Activated naive CD8-positive, alpha-beta T cell treated with anti-CD3 and anti-CD28 coated beads for 36 hours (primary cell): ENCODE results near the gene QPRT. TPM values are rescaled to one million over a fixed set of nuclear protein-coding genes. Genes with fewer than 3 reads are reported as not detected.
"Not testable (repeated sequence)": the region's sequence is repeated elsewhere in the genome, so short reads cannot be mapped to it uniquely, and the experiment has no call there.

Experiments used
- DNase-seq: peaks from one replicate; pipeline ENCODE4 v3.0.0; 2021
- H3K27ac Mint-ChIP-seq: one replicate; pipeline ENCODE4 v1.8.0; 2022; ENCODE audit warnings: mild to moderate bottlenecking, moderate library complexity, mixed read lengths
- H3K27me3 Mint-ChIP-seq: one replicate; pipeline ENCODE4 v1.8.0; 2022; ENCODE audit warnings: mild to moderate bottlenecking, mixed read lengths
- H3K36me3 Mint-ChIP-seq: one replicate; pipeline ENCODE4 v1.8.0; 2021; ENCODE audit warnings: mild to moderate bottlenecking, mixed read lengths
- H3K4me1 Mint-ChIP-seq: one replicate; pipeline ENCODE4 v1.8.0; 2021; ENCODE audit warnings: mixed read lengths
- H3K4me3 Mint-ChIP-seq: one replicate; pipeline ENCODE4 v1.8.0; 2022; ENCODE audit warnings: mild to moderate bottlenecking, moderate library complexity, mixed read lengths
- H3K9me3 Mint-ChIP-seq: one replicate; pipeline ENCODE4 v1.8.0; 2022; ENCODE audit warnings: mixed read lengths
- total RNA-seq, 2 experiments: library from RNA; stranded (reverse); gene quantifications; one replicate each; pipeline ENCODE4 v1.2.3, GENCODE V29; 2021

Gene QPRT
- total RNA-seq, 2 experiments from 2014 or later, result 5.4 to 5.5 TPM

- Mint-ChIP-seq H3K4me3 (no peak overlapping the region), H3K27me3 (no peaks in the 10 kb centered on the region), H3K4me1 (peaks cover 9% of the 10 kb centered on the region), H3K9me3 (no peaks in the 10 kb centered on the region), H3K36me3 (no peaks in the 10 kb centered on the region), H3K27ac (no peak overlapping the region)
- DNase-seq, result no peak
Measured at GRCh38 chr16:29653471-29653870, 25.5 kb upstream of the QPRT start.

- H3K27me3 Mint-ChIP-seq, H3K4me3 Mint-ChIP-seq, H3K36me3 Mint-ChIP-seq, H3K27ac Mint-ChIP-seq, H3K9me3 Mint-ChIP-seq, DNase-seq: not testable (repeated sequence)
- H3K4me1 Mint-ChIP-seq, result peaks cover 11% of the 10 kb centered on the region
Measured at GRCh38 chr16:29653890-29654289, 25.1 kb upstream of the QPRT start.

GRCh38 chr16:29656688-29657523 is 22.1 kb upstream of the QPRT start:
- H3K27ac Mint-ChIP-seq, result no peak overlapping the region
- H3K27me3 Mint-ChIP-seq, result no peaks in the 10 kb centered on the region
- peaks cover 14% of the 10 kb centered on the region for H3K4me1 Mint-ChIP-seq
- H3K36me3 Mint-ChIP-seq, result no peaks in the 10 kb centered on the region
- DNase-seq, result no peak
- H3K9me3 Mint-ChIP-seq, result no peaks in the 10 kb centered on the region
- H3K4me3 Mint-ChIP-seq, result no peak overlapping the region

- Mint-ChIP-seq H3K27ac (peak overlapping the region; percentile 65), H3K9me3 (no peaks in the 10 kb centered on the region), H3K4me3 (no peak overlapping the region), H3K36me3 (peaks cover 5% of the 10 kb centered on the region), H3K4me1 (peaks cover 26% of the 10 kb centered on the region), H3K27me3 (no peaks in the 10 kb centered on the region)
- no peak for DNase-seq
Measured at GRCh38 chr16:29658705-29659104, 20.3 kb upstream of the QPRT start.

GRCh38 chr16:29662000-29662728 is 16.8 kb upstream of the QPRT start:
- Mint-ChIP-seq H3K27ac (peak overlapping the region; percentile 94), H3K4me1 (peaks cover 51% of the 10 kb centered on the region), H3K4me3 (peak overlapping the region; percentile 93), H3K36me3 (peaks cover 38% of the 10 kb centered on the region), H3K9me3 (no peaks in the 10 kb centered on the region), H3K27me3 (no peaks in the 10 kb centered on the region)
- no peak for DNase-seq

GRCh38 chr16:29662729-29663015 is 16.3 kb upstream of the QPRT start:
- H3K4me1 Mint-ChIP-seq, result peaks cover 53% of the 10 kb centered on the region

GRCh38 chr16:29663016-29663806 is 15.8 kb upstream of the QPRT start, which contains the start of gene SPN:
Gene SPN, plus strand, starts transcription at chr16:29663247. Its CDS starts 482 bp downstream, at chr16:29663729.
- peak within 1 kb of the TSS; percentile 93 for H3K4me3 Mint-ChIP-seq
- H3K27me3 Mint-ChIP-seq, result no peaks in the 10 kb centered on the region
- DNase-seq, result peak; percentile 61
- peak within 1 kb of the TSS; percentile 94 for H3K27ac Mint-ChIP-seq
- H3K9me3 Mint-ChIP-seq, result no peaks in the 10 kb centered on the region
- H3K36me3 Mint-ChIP-seq, result peaks cover 43% of the 10 kb centered on the region
- H3K4me1 Mint-ChIP-seq, result peaks cover 53% of the 10 kb centered on the region

More at GRCh38 chr16:29662729-29663015, 16.3 kb upstream of the QPRT start:
- Mint-ChIP-seq H3K27ac (peak overlapping the region; percentile 94), H3K4me3 (peak overlapping the region; percentile 93), H3K27me3 (no peaks in the 10 kb centered on the region), H3K9me3 (no peaks in the 10 kb centered on the region), H3K36me3 (peaks cover 41% of the 10 kb centered on the region)
- DNase-seq, result peak; percentile 65

- H3K27ac Mint-ChIP-seq, result peak overlapping the region; percentile 94
- H3K36me3 Mint-ChIP-seq, result peaks cover 43% of the 10 kb centered on the region
- peaks cover 53% of the 10 kb centered on the region for H3K4me1 Mint-ChIP-seq
- no peaks in the 10 kb centered on the region for H3K9me3 Mint-ChIP-seq
- DNase-seq, result no peak
- no peaks in the 10 kb centered on the region for H3K27me3 Mint-ChIP-seq
- peak overlapping the region; percentile 93 for H3K4me3 Mint-ChIP-seq
Measured at GRCh38 chr16:29663807-29664090, 15.2 kb upstream of the QPRT start.

- Mint-ChIP-seq H3K36me3 (peaks cover 43% of the 10 kb centered on the region), H3K9me3 (no peaks in the 10 kb centered on the region), H3K4me3 (peak overlapping the region; percentile 93), H3K27me3 (no peaks in the 10 kb centered on the region), H3K4me1 (peaks cover 50% of the 10 kb centered on the region), H3K27ac (peak overlapping the region; percentile 94)
- DNase-seq, result peak; percentile 66
Measured at GRCh38 chr16:29664091-29664921, 14.7 kb upstream of the QPRT start.

GRCh38 chr16:29665294-29666077 is 13.5 kb upstream of the QPRT start:
- DNase-seq, result no peak
- peak overlapping the region; percentile 94 for H3K27ac Mint-ChIP-seq
- H3K27me3 Mint-ChIP-seq, result no peaks in the 10 kb centered on the region
- peaks cover 43% of the 10 kb centered on the region for H3K36me3 Mint-ChIP-seq
- H3K4me3 Mint-ChIP-seq, result peak overlapping the region; percentile 93
- H3K9me3 Mint-ChIP-seq, result no peaks in the 10 kb centered on the region
- peaks cover 51% of the 10 kb centered on the region for H3K4me1 Mint-ChIP-seq

- Mint-ChIP-seq H3K4me3 (peak overlapping the region; percentile 93), H3K27ac (peak overlapping the region; percentile 94), H3K4me1 (peaks cover 40% of the 10 kb centered on the region), H3K36me3 (peaks cover 43% of the 10 kb centered on the region)
- not testable (repeated sequence) for H3K9me3 Mint-ChIP-seq, DNase-seq, H3K27me3 Mint-ChIP-seq
Measured at GRCh38 chr16:29667322-29667610, 11.7 kb upstream of the QPRT start.

GRCh38 chr16:29667755-29668154 is 11.2 kb upstream of the QPRT start:
- Mint-ChIP-seq H3K9me3 (no peaks in the 10 kb centered on the region), H3K27me3 (no peaks in the 10 kb centered on the region), H3K4me3 (no peak overlapping the region), H3K36me3 (peaks cover 43% of the 10 kb centered on the region), H3K4me1 (peaks cover 35% of the 10 kb centered on the region), H3K27ac (no peak overlapping the region)
- no peak for DNase-seq

- no peaks in the 10 kb centered on the region for H3K9me3 Mint-ChIP-seq
- no peaks in the 10 kb centered on the region for H3K27me3 Mint-ChIP-seq
- H3K27ac Mint-ChIP-seq, result no peak overlapping the region
- H3K36me3 Mint-ChIP-seq, result peaks cover 41% of the 10 kb centered on the region
- H3K4me3 Mint-ChIP-seq, result no peak overlapping the region
- no peak for DNase-seq
- peaks cover 33% of the 10 kb centered on the region for H3K4me1 Mint-ChIP-seq
Measured at GRCh38 chr16:29668267-29668666, 10.7 kb upstream of the QPRT start.

- H3K36me3 Mint-ChIP-seq, result no peaks in the 10 kb centered on the region
- H3K27me3 Mint-ChIP-seq, result no peaks in the 10 kb centered on the region
- DNase-seq, result no peak
- H3K9me3 Mint-ChIP-seq, result no peaks in the 10 kb centered on the region
- H3K4me1 Mint-ChIP-seq, result peaks cover 13% of the 10 kb centered on the region
- H3K4me3 Mint-ChIP-seq, result no peak overlapping the region
- H3K27ac Mint-ChIP-seq, result no peak overlapping the region
Measured at GRCh38 chr16:29673501-29673900, 5.5 kb upstream of the QPRT start.
